Activated CD4-positive, CD25-positive, alpha-beta regulatory T cell treated with anti-CD3 and anti-CD28 coated beads, Interleukin-2, amount 50 U/mL, for 72 hours (primary cell): ENCODE measurements around the gene HIPK4.
A peak's percentile ranks its signal among the peaks of the same experiment; 100 is the strongest.
"Not testable (repeated sequence)": the region's sequence is repeated elsewhere in the genome, so short reads cannot be mapped to it uniquely, and the experiment has no call there.

Experiments
- DNase-seq: peaks from one replicate; pipeline ENCODE4 v3.0.0; 2021

The HIPK4 gene

DNA sequence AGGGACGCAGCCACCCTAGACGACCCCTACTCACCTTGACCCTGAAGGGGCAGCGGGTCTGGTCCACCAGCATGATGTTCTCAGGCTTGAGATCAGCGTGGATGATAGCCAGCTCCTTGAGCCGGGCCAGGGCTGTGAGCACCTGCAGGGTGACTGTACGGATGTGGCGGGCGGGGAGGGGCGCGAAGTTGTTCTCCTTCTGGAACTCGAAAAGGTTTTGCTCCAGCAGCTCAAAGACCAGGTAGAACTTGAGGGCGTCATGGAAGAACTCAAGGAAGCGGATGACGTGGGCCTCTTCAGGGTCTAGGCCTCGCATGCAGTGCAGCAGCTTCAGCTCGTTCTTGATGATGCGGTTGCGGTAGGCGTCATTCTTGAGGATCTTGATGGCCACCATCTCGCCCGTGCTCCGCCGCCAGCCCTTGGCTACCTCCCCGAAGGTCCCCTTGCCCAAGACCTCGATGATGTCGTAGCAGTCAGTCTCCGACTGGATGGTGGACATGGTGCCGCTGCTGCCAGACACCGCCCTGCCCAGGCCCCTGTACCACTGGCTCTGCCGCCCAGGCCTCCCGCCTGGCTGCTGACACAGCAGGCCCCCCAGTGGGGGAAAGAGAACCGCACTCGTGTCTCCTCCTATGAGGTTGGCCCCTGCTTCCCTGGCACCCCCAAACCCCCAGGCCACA, 437 bp downstream of the HIPK4 start:
- DNase-seq, result no peak

GRCh38 chr19:40388481-40388880, 1.5 kb downstream of the HIPK4 start:
- no peak for DNase-seq

DNA sequence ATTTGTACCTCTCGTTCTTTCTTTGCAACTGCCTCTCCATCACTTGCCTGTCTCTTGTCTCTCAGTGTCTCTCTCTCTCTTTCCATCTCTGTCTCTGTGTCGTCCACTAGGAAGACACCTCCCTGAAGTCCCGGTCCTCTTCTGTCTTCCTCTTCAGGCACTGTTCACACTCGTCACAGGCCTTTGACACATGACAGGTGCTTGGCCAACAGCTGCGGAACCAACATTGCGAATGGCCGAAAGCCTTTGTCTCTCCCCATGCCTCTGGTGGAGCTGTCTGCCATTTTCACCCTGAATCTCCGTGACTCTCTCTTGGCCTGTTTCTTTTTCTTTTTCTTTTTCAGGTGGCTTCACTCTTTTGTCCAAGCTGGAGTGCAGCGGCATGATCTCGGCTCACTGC, 2.8 kb downstream of the HIPK4 start:
- no peak for DNase-seq

DNA sequence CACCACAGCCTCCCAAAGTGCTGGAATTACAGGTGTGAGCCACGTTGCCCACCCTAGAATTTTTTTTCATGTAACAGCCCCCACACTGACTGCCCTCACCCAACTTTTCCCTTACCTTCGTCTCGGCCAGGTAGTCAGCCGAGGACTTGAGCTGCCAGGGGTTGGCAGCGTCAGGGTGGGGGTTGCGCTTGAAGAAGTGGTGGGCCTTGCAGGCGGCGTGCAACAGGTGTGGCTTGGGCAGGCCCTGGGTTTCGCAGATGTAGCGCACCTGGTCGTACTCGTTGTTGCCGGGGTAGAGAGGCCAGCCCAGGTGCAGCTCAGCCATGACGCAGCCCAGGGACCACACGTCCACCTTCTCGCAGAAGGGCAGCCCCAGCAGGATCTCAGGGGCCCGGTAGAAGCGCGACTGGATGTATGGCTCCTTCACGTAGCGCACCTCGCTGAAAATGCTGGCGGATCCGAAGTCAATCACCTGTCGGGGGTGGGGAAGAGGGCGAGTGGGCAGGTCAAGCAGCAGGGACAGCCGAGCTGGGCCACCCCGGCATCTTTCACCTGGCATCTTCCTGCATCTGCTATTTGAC, 6.2 kb downstream of the HIPK4 start:
- DNase-seq, result no peak

DNA sequence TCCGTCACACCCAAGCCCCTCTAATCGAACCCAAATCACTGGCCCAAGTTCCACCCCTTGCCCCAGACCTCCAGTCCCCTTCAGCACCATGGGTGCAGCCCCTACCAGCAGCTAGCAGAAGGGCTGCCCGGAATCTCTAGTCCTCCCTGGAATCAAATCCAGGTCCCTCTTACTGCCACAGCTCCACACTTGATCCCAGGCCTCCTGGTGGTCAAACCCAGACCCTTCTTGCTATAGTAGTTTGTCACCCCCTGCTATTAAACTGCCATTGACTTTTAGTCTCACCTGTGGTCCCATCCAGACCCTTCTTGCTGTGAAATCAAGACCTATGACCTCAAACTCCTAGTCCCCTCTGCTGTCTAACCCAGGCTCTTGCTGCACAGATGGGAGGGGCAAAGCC, 8.7 kb downstream of the HIPK4 start:
- no peak for DNase-seq

DNA sequence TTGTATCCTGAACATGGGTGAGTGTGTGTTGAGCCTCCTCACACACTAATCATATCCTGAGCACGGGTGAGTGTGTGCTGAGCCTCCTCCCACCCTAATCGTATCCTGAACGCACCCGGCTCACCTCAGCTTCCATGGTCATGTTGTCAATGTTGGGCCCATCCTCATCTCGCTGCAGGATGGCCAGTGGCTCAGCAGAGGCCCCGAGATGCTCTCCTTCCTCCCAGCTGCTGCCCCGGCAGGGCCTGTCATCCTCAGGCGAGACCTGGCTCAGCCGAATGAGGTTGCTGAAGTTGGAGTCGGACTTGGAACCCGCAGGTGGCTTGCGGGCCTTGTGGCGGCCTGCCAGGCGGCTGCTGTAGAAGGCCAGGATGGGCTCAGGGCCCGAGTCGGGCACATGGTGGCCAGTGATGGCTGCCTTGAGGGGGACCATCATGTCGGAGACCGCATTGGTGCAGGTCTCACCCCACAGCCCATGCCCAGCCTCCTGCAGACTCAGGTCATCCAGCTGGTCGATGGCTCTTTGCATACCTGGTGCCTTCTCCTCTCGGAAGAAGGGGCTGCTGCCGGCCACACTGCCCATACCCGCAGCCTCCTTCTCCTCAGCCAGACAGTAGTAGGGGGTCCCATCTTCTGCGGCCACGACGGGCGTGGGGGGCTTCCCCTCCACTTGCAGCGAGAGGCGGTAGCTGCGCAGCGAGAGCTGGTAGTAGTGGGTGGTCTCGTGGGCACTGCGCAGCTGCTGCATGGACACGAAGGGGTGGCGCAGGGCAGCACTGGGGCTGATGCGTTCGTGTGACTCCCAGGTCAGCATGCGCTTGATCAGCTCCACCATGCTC, 9.6 kb downstream of the HIPK4 start:
- no peak for DNase-seq

DNA sequence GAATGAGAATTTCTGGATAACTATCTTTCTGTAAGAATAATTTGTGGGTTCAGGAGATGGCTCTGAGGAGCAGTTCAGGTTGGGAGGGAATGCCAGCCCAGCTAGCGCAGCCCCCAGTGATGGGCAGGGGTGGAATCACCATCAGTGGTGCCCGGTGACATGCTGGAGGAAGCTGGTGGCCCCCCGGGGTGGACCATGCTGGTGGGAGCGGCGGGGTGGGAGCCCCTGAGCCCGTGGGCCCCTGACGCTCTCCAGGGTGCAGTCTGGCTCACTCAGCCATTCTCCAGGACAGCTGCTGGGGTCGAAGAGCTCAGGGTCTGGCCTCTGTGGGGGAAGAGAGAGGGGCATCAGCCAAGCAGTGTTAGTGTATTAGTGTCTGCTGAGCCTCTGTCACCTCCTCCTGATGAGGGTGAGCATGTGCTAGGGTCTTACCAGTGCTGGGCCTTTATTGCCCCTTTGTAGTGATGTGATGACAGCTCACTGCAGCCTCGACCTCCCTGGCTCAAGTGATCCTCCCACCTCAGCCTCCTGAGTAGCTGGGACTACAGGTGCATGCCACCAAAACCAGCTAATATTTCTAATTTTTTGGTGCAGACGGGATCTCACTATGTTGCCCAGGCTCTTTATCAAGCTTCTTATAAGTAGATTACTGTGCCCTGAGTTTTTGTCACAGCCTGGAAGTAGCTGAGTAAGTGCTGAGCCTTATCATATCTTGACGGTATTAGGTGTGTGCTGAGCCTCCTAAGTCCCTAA, 10.4 kb downstream of the HIPK4 start:
- no peak for DNase-seq

DNA sequence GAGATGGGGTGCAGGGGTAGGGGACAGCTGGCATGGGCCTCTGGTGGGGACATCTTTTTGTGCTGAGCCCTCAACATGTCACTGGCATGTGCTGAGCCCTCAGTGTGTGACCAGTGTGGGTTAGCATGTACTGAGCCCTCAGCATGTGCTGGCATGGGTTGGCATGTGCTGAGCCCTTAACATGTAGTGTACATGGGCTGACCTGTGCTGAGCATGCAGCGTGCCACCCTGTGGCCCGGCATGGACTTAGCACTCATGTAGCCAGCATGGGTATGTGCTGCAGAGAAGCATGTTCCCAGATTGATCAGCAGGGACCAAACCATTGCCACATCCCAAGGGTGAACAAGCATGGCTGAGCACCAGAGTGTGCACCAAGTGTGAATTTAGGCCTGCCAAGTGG, 11.5 kb downstream of the HIPK4 start:
- DNase-seq, result no peak

DNA sequence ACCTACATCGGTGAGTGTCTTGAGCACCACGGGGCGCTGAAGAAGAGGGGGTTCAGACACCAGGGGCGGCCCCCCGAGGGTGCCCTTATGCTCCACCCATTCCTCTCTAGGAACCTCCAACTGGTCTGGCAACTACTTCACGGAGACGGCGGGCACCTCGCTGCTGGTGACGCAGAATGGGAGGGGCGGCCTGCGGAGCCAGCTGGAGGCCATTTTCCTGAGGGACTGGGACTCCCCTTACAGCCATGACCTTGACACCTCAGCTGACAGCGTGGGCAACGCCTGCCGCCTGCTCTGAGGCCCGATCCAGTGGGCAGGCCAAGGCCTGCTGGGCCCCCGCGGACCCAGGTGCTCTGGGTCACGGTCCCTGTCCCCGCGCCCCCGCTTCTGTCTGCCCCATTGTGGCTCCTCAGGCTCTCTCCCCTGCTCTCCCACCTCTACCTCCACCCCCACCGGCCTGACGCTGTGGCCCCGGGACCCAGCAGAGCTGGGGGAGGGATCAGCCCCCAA, 12.1 kb downstream of the HIPK4 start:
- no peak for DNase-seq

DNA sequence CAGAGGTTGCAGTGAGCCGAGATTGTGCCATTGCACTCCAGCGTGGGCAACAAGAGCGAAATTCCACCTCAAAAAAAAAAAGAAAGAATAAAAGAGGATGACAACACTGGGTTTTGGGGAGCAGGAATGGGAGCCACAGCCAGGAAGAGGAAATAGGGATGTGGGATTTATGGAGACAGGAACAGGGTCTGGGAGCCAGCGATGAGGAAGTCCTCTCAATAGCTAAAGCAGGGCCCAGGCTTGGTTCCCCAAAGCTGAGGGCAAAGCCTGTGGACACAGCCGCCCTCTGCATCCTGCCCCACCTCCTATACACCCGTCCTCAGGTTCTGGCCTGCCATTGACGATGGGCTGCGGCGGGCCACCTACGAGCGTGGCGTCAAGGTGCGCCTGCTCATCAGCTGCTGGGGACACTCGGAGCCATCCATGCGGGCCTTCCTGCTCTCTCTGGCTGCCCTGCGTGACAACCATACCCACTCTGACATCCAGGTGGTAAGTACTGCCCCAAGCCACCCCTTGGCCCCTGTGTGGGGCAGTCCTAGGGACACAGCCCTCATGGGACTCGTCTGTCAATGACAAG, 13.6 kb downstream of the HIPK4 start:
- no peak for DNase-seq

DNA sequence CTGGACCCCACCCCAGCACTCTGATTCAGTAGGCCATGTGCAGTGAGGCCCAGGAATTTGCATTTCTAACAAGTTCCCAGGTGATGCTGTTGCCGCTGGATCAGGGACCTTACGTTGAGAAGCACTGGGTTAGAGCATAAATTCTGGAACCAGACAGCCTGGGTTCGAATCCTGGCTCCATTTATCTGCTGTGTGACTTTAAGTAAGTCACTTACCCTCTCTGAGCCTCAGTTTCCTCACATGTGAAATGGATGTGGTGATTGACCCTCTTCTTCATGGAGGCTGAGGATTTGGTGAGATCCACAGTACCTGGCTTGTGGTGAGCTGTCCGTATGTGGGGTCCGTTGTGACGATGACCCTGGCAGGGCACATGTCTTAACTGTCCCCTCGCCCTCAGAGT, 15.9 kb downstream of the HIPK4 start:
- DNase-seq, result no peak

- DNase-seq, result no peak
These were observed 18.2 kb downstream of the HIPK4 start for GRCh38 chr19:40371802-40372122.

DNA sequence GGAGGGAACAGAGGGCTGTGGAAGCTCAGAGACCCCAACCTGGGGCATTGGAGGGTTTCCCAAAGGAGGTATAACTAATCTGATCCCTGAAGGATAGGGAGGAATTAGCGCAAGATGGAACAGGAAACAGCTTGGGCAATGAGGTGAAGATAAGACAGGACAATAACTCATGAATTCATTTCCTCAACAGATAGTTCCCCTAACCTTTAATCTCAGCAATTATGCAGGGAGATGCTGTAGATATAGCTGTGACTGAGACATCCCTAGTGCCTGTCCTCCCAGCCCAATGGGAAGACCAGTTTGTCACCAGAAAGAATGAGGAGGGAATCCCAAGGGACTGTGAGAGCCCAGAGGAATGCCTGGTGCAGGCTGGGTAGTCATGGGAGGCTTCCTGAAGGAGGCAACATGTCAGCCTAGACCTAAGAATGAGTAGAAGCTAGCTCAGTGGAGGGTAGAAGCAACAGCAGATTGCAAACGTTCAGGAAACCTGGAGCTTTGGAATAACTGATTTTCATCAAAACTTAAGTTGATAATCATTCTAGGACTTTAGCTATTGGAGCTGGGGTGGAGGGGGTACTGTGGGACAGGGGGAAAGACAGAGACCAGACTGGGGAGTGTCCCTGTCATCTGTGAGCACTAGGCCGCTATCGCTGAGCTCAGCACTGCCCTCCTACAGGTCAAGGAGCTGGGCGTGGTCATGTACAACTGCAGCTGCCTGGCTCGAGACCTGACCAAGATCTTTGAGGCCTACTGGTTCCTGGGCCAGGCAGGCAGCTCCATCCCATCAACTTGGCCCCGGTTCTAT, 18.8 kb downstream of the HIPK4 start:
- DNase-seq, result no peak

GRCh38 chr19:40370253-40370652, 19.7 kb downstream of the HIPK4 start:
- not testable (repeated sequence) for DNase-seq

DNA sequence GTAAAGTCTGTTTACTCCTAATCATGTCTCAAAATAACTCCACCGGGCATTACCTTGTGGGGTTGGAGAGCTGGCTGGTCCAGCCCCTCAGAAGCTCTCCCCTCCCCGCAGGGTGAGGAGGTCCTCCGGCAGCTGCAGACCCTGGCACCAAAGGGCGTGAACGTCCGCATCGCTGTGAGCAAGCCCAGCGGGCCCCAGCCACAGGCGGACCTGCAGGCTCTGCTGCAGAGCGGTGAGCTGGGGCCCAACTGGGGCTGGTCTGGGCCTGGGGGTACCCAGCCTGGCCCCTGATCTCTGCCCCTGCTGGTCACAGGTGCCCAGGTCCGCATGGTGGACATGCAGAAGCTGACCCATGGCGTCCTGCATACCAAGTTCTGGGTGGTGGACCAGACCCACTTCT, 20.2 kb downstream of the HIPK4 start:
- DNase-seq, result no peak

DNA sequence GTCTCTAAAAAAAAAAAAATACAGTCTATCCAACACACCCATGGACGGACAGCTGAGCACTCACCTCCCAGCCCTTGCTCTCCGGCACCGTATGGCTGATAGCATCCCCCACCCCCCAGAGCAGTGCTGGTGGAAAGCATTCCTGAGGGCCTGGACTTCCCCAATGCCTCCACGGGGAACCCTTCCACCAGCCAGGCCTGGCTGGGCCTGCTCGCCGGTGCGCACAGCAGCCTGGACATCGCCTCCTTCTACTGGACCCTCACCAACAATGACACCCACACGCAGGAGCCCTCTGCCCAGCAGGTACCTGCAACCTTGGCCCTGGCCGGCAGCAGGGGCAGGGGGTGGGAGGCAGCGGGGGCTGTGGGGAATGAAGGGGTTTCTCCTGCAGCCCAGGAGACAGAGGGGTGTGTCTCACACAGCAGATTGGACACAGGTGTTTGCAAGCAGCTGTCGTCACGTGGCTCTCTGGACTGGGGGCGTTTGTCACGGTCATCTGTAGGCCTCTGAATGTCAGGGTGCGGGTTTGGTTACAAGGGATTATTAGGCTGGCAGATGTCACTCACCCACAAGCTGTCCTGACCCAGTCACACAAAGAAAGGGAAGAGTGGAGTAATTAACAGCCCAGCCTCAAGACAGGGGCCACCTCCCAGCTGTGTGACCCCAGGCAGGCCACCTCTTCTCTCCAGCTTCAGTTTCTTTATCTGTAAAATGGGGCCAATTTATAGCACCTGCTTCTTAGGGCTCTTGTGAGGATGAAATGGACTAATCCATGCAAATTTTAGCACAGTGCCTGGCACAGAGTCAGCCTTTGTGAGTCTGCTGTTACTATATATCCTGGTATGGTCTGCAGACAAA, 22.2 kb downstream of the HIPK4 start:
- no peak for DNase-seq

GRCh38 chr19:40366697-40367561, 23.1 kb downstream of the HIPK4 start:
- DNase-seq, result no peak

DNA sequence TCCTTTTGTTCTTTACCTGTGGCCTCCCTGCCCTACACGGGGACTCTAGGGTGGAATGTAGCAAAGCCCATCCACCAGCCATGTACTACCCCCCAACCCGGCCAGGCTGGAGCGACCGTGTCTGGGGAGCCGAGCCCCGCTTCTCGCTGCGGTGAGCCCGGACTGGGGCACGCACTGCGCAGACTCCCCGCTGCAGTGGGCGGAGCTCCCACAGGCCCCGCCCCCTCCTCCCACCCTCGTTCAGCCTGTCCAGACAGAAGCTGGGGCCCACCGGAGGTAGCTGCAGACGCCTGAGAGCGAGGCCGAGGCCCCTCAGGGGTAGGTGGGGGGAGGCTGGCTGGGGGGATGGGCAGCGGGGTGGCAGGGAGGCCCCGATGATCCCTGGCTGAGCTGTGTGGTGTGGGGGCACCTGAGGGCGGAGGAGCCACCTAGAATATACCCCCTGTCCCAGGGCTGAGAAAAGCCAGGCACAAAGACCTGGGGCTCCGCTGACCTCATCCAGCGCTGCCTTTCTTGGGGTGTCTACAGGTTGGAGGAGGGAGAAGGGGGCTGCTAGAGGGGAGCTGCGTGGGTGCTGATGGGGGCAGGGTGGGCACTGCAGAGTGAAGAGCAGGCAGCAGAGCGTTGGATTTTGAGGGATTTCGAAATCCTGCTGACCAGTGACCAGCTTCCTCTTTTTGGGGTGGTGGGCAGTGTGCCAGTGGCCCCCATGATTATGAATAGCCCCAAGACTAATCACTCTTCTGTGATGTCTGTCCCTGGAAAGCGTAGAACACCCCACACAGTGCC, 24.2 kb downstream of the HIPK4 start:
- peak; percentile 47 for DNase-seq

GRCh38 chr19:40365010-40365409, 25.0 kb downstream of the HIPK4 start:
- no peak for DNase-seq
